GM21529 (cell line): ENCODE measurements around the gene DDX49.
"Not testable (repeated sequence)": the region's sequence is repeated elsewhere in the genome, so short reads cannot be mapped to it uniquely, and the experiment has no call there.

ENCODE experiments used
- ATAC-seq: cut with Tn5 transposase; IDR thresholded peaks from one replicate; pipeline ENCODE4 v1.9.1; 2021; ENCODE audit not compliant: unreplicated experiment

DDX49 gene

DNA sequence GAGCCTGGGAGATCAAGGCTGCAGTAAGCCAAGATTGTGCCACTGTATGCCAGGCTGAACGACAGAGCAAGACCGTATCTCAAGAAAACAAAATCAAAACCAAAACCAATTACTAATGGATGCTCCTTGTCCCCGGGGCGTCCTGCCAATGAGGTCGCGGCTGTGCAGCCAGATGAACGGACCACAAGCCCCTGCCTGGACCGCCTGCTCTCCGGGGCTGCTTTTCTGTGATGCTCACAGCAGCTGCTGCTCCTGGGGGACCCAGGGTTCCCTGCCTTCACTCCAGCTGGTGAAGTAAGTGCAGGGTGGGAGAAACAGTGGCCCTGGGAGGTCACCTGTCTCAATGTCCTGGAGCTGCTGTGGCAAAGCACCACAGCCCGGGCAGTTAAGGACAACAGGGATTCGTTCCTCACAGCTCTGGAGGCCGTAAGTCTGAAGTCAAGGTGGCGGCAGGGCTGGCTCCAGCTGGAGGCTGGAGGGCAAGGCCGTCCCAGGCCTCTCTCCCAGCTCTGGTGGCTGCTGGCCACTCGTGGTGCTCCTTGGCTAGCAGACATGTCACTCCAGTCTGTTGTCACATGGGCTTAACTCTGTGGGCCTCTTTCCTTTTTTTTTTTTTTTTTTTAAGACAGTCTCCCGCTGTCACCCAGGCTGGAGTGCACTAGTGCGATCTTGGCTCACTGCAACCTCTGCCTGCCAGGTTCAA is 10.4 kb upstream of the DDX49 start:
- ATAC-seq = no peak

DNA sequence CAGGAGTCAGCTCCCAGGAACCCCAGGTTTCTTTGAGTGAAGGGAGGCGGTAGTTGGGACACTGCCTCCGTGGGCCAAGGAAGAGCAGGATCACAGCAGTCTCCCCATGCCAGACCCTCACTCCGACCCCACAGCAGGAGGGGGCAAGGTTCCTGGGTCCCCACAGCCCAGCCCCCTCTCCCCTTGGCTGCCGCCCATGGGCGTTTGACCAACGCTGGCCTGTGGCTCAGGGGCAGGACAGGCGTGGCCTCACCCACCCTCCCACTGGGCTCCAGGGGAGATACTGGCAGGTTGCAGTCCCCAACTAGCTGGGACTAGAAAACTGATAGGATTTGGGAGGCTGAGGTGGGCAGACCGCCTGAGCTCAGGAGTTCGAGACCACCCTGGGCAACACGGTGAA is 9.5 kb upstream of the DDX49 start:
- no peak for ATAC-seq

DNA sequence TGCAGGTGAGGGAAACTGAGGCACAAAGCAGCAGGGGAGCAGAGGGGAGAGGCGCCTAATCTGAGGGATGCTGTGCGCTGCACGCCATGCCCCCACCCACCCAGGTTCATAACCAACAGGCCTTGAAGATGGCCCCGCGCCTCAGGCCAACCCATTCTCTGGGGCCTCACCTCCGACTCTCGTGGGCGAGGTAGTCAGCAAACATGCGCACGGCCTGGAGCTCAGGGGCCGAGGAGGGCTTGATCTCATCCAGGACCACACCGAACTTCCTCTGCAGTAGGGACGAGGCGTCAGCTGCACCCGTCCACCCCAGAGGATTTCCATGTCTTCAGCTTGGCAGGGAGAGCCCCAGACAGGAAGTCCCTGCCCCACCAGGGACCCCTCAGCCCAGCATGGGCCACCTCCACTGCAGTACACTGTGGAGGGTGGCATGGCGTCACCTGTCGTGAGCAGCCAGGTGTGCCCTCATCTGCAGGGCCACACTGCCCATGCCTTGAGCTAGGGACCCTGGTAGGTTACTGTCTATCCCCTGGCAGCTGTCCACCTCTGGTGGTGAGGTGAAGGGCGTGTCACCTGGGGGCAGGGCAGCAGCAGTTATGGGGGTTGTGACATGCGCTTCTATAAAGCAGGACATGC is 8.6 kb upstream of the DDX49 start:
- no peak for ATAC-seq

- no peak for ATAC-seq
Measured at GRCh38 chr19:18912933-18913332, 6.6 kb upstream of the DDX49 start.

GRCh38 chr19:18913466-18913865 is 6.0 kb upstream of the DDX49 start:
- no peak for ATAC-seq

DNA sequence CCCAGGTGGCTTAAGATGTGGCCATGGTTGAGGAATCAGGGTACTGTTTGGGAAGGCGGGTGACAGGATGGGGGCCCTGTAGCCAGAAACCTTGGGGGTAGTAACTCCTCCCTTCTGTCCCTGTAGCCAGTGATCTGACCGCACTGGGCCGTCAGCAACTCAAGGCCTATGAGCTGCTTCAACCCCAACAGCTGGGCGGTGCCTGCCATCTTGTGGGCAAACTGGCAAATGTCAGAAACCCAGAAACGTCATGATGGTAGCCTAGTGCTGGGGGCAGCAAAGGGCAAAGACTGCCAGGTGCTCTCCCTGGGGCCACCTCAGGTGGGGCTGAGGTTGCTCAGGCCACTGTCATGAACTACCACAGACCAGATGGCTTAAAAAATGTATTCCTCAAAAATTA is 3.9 kb upstream of the DDX49 start:
- ATAC-seq = no peak

- not testable (repeated sequence) for ATAC-seq
Measured at GRCh38 chr19:18917593-18917992, 1.9 kb upstream of the DDX49 start.

- ATAC-seq = peak; percentile 4
Measured at GRCh38 chr19:18919900-18920214, 342 bp downstream of the DDX49 start.

DNA sequence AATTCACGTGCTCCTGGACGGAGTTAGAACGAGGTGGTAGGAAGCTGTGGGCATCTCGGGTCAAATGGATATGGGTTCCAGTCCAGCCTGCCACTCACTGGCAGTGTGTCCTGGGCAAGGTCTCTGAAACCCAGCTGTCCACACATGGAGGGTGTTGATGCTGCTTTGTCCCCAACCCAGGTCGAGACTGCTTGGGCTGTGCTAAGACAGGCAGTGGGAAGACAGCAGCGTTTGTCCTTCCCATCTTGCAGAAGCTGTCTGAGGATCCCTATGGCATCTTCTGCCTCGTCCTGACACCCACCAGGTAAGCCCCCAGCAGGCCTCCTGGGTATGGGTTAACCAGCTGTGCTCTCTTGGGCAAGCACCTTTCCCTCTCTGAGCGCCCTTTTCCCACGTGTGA is 885 bp downstream of the DDX49 start:
- no peak for ATAC-seq

DNA sequence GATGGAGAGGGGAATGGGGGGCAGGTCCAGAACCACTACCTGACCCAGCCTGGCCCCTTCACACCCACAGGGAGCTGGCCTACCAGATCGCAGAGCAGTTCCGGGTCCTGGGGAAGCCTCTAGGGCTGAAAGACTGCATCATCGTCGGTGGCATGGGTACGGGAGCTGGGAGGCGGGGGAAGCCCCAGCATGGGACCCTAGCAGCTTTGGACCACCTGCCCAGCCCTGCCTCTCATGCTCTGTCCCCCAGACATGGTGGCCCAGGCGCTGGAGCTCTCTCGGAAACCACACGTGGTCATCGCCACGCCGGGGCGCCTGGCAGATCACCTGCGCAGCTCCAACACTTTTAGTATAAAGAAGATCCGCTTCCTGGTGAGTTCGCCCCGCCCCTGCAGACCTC is 2.1 kb downstream of the DDX49 start:
- ATAC-seq = no peak

- ATAC-seq = no peak
Measured at GRCh38 chr19:18922228-18922985, 2.9 kb downstream of the DDX49 start.

DNA sequence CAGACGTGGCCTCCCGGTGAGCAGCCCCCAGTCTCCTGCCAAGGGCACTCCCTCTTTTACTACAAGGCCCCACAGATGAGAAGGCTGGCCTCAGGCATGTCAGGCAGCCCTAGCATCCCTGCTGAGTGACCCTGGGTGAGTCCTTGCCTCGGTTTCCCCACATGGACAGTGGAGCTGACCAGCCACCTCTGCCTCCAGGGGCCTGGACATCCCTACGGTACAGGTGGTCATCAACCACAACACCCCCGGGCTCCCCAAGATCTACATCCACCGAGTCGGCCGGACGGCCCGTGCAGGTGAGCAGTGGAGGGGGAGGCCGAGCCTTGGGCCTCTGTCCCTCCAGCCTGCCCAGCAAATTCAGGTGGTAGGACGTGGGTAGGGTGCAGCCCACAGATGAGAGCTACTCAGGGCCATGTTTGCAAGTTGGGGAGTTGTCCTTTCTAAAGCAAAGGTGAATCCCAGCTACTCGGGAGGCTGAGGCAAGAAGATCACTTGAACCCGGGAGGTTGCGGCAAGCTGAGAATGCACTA is 5.2 kb downstream of the DDX49 start:
- no peak for ATAC-seq

- ATAC-seq = no peak
Measured at GRCh38 chr19:18928018-18928805, 8.7 kb downstream of the DDX49 start.

GRCh38 chr19:18929311-18929710 is 9.8 kb downstream of the DDX49 start:
- ATAC-seq = no peak

- ATAC-seq = no peak
Measured at GRCh38 chr19:18931316-18932162, 12.0 kb downstream of the DDX49 start.

DNA sequence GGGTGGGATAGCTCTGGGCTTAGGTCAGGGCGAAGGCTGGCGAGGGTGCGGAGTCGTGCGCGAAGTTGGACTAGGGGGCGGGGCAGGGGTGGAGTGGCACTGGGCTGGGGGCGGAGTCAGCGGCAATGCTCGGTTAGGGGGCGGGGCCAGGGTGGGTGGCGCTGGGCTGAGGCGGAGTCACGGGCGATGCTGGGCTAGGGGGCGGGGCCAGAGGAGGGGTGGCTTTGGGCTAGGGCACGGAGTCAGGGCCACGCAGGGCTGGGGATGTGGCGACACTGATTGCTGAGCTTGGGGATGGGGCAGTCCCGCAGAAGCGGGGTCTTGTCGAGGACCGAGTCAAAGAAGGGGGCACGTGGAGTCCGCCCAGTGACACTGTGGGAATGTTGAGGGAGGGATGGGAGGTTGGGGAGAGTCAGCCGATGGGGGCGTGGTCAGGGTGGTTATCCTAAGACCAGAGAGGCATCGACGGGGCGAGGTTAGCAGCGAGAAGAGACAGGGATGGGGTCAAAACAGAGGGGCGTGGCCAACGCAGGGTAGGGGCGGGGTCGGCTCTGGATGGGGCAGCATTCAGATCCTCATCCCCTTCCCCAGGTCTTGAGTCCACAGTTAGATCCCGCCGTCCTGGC is 12.8 kb downstream of the DDX49 start:
- ATAC-seq = no peak

DNA sequence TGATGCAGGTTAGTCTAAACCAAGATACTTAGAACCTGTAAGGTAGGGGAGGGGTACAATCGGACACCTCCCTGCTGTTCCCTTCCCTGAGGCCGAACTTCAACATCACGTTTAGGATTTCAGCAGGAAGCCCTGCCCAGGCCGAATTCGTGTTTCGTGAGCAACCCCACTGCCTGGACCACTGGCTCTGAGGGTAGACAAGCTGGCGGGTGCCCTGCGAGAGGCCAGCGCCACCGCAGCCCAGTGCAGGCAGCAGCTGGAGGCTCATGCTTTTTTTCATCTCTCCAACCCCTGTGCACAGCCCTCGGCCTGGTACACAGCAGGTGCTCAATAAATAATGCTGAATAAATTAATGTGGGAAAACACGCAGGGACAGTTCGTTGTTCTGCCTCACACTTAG is 13.8 kb downstream of the DDX49 start:
- no peak for ATAC-seq

DNA sequence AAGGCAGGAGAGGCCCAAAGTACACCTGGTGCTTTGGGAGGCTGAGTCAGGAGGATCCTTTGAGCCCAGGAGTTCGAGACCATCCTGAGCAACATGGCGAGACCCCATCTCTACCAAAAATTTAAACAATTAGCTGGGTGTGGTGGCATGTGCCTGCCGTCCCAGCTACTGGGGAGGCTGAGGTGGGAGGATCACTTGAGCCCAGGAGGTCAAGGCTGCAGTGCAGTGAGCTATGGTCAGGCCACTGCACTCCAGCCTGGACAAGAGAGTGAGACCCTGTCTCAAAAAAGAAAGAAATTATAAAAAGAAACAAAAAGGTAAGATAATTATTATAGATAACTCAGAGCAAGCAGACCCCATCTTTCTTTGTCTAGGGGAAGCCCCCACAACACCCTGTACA is 19.6 kb downstream of the DDX49 start:
- no peak for ATAC-seq

DNA sequence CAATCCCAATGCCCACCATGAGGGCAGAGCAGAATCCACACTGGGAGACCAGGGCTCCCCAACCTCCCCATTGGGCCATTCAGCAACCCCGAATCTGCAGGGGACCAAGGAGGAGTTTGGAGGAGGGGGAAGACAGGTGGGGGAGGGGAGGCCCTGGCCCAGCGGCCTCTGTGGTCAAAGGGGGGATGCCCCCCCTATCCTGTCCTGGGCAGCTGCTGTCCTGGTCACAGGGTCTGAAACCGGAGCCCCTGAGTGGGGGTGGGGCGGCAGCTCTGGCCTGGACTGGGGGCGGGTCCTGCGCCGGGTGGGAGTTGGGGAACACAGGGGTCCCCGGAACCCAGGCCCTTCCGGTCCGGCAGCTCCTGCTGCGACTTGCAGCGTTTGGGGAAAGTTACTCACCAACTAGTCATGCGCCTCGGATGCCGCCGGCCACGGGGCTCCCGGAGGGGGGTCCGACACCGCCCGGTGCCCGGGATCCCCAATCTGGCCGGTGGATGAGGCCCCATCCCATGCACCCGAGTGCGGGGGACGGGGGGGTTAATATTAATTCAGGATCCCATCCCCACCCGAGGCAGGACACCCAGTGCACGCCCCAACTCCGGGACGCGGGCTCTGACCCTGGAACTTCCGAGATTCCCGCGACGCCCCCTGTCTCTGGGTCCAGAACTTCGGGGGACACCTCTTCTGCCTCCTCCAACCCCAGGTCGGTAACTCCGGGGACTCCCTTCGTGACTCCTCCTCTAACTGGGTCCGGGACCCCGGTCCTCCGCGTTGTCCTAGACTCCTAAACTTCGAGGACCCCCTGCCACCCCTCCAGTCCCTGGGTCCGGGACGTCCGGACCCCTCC is 20.6 kb downstream of the DDX49 start:
- no peak for ATAC-seq
